Measurements from ENCODE around the gene SGSM2. TPM values are rescaled to one million over a fixed set of nuclear protein-coding genes. Genes with fewer than 3 reads are reported as not detected.

The SGSM2 gene
- total RNA-seq, 2 experiments from 2014 or later, result 65.9 to 67.8 TPM

DNA sequence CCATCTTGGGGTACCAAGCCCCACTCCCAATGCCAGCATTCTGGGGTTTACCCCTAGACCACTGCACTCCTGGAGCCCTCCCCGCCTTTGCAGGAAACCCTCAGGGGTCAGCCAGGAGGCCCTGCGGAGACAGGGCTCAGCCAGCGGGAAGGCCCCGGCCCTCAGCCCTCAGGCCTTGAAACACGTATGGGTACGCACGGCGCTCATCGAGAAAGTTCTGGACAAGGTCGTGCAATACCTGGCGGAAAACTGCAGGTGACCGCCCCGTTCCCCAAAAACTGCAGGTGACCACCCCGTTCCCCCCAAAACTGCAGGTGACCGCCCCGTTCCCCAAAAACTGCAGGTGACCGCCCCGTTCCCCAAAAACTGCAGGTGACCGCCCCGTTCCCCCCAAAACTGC lies 24.7 kb downstream of the SGSM2 start:
- Mint-ChIP-seq H3K4me3 (no peak overlapping the region), H3K36me3 (ENCODE audit: low read depth) (peaks cover 2% of the 10 kb centered on the region), H3K27me3 (ENCODE audit: low read depth) (no peaks in the 10 kb centered on the region), H3K9me3 (ENCODE audit: insufficient read depth) (no peaks in the 10 kb centered on the region), H3K4me1 (ENCODE audit: low read depth) (no peaks in the 10 kb centered on the region), H3K27ac (no peak overlapping the region)
- POLR2A ChIA-PET, result no interaction called here
- no peak for DNase-seq
- CTCF ChIA-PET, result interaction anchor here (1.9 kb wide), 2 partner anchors 20 to 24 kb away, joined by 4 to 7 read pairs; no protein-coding TSS in a partner anchor
- ATAC-seq, result no peak

DNA sequence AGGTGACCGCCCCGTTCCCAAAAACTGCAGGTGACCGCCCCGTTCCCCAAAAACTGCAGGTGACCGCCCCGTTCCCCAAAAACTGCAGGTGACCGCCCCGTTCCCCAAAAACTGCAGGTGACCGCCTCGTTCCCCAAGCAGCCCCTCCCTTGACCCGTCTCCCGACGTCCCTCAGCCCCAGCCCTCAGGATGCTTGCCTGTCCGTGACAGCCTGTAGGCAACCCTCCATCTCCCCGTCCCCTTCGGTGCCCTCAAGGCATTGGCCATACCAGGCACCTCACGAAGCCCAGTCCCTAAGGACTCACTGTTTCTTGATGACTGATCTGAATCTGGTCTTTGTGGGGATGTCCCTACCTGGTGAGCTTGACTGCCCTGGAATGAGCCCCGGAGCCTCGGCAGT lies 25.1 kb downstream of the SGSM2 start:
- Mint-ChIP-seq H3K9me3 (ENCODE audit: insufficient read depth) (no peaks in the 10 kb centered on the region), H3K27ac (no peak overlapping the region), H3K36me3 (ENCODE audit: low read depth) (peaks cover 2% of the 10 kb centered on the region), H3K4me3 (no peak overlapping the region), H3K4me1 (ENCODE audit: low read depth) (no peaks in the 10 kb centered on the region), H3K27me3 (ENCODE audit: low read depth) (no peaks in the 10 kb centered on the region)
- ChIA-PET CTCF (no interaction called here), POLR2A (no interaction called here)
- DNase-seq, result no peak
- no peak for ATAC-seq

DNA sequence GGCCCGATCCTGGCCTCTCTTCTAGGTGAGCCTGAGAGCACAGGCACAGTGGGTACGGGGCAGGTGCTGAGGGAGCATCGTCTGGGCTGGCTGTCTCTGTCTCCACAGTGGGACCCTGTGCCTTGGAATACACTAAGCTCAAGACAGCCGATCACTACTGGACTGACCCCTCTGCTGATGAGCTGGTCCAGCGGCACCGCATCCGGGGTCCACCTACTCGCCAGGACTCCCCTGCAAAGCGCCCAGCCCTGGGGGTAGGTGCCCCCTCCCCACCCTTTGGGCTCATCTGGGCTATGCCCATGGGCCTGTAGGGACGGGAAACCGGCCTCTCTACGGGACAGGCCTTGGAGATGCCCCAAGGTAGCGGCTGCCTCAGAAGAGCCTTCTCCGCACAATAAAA lies 25.6 kb downstream of the SGSM2 start:
- DNase-seq, result no peak
- Mint-ChIP-seq H3K4me1 (ENCODE audit: low read depth) (no peaks in the 10 kb centered on the region), H3K27ac (no peak overlapping the region), H3K36me3 (ENCODE audit: low read depth) (peaks cover 3% of the 10 kb centered on the region), H3K4me3 (no peak overlapping the region), H3K27me3 (ENCODE audit: low read depth) (no peaks in the 10 kb centered on the region), H3K9me3 (ENCODE audit: insufficient read depth) (no peaks in the 10 kb centered on the region)
- ChIA-PET POLR2A (no interaction called here), CTCF (no interaction called here)
- no peak for ATAC-seq

DNA sequence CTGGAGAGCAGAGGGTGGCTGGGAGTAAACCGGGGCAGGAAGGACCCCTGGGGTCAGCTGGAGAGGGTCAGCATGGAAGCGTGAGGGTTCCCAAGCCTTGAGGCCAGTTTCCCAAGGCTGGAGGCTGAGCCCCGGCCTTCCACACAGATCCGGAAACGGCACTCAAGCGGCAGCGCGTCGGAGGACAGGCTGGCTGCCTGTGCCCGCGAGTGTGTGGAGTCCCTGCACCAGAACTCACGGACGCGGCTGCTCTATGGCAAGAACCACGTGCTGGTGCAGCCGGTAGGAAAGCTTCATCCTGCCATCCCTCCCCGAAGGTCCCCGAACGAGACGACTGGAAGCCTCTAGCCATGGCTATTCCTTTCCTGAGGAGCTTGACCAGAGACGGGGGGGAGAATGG lies 26.0 kb downstream of the SGSM2 start:
- ChIA-PET POLR2A (no interaction called here), CTCF (no interaction called here)
- Mint-ChIP-seq H3K4me1 (ENCODE audit: low read depth) (no peaks in the 10 kb centered on the region), H3K36me3 (ENCODE audit: low read depth) (peaks cover 4% of the 10 kb centered on the region), H3K27me3 (ENCODE audit: low read depth) (no peaks in the 10 kb centered on the region), H3K9me3 (ENCODE audit: insufficient read depth) (no peaks in the 10 kb centered on the region), H3K4me3 (no peak overlapping the region), H3K27ac (no peak overlapping the region)
- DNase-seq, result no peak
- no peak for ATAC-seq

DNA sequence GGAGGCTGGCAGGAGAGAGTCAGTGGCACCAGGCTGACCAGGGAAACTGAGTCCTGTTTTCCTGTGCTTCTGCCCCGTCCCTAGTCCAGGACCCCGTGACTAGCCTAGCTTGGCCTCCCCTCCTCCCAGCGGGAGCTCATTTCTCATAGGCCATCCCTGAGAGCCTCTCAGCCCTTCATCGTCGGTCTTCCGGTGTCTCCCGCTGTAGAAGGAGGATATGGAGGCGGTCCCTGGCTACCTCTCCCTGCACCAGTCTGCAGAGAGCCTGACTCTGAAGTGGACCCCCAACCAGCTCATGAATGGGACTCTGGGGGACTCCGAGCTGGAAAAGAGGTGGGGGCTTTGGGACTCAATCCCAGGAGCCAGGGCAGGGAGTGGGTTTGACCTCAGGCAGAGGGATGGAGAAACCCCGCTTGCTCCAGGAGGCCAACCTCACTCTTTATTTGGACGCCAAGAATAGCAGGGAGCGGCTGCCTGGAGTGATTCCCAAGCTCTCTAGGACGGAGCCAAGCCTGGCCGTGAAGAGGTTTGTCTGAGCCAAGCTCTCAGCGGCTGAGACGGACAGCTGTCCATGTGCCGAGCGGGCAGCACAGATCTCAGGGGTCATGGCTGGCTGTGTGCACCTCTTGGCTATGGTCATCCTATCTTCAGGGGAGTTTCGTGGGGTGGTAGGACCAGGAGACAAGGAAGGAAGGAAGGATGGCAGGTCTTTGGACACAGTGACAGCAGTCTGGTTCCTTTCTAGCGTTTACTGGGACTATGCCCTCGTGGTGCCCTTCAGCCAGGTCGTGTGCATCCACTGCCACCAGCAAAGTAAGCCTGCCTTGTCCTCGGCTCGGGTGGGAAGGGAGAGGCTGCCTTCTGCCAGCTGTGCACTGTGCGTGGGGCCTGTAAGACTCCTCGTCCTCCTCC lies 26.8 kb downstream of the SGSM2 start:
- ChIA-PET POLR2A (no interaction called here), CTCF (no interaction called here)
- Mint-ChIP-seq H3K9me3 (ENCODE audit: insufficient read depth) (no peaks in the 10 kb centered on the region), H3K4me3 (no peak overlapping the region), H3K4me1 (ENCODE audit: low read depth) (no peaks in the 10 kb centered on the region), H3K27ac (no peak overlapping the region), H3K27me3 (ENCODE audit: low read depth) (no peaks in the 10 kb centered on the region), H3K36me3 (ENCODE audit: low read depth) (peaks cover 4% of the 10 kb centered on the region)
- ATAC-seq (no peak), DNase-seq (no peak)

DNA sequence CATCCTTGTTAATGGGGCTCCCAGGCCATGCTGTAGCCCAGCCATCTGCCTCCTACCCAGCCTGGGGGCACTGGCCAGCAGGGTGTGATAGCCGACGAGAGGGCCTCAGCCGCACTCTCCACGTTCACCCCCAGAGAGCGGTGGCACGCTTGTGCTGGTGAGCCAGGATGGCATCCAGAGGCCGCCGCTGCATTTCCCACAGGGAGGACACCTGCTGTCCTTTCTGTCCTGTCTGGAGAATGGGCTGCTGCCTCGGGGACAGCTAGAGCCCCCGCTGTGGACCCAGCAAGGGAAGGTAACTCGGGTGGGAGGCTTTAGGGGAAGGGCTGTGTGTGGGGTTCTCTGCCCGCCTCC lies 27.4 kb downstream of the SGSM2 start:
- DNase-seq (no peak), ATAC-seq (no peak)
- ChIA-PET POLR2A (no interaction called here), CTCF (no interaction called here)
- H3K4me1 Mint-ChIP-seq (ENCODE audit: low read depth), result no peaks in the 10 kb centered on the region
- no peak overlapping the region for H3K4me3 Mint-ChIP-seq
- H3K27me3 Mint-ChIP-seq (ENCODE audit: low read depth), result no peaks in the 10 kb centered on the region
- no peak overlapping the region for H3K27ac Mint-ChIP-seq
- H3K36me3 Mint-ChIP-seq (ENCODE audit: low read depth), result peaks cover 4% of the 10 kb centered on the region
- no peaks in the 10 kb centered on the region for H3K9me3 Mint-ChIP-seq (ENCODE audit: insufficient read depth)

DNA sequence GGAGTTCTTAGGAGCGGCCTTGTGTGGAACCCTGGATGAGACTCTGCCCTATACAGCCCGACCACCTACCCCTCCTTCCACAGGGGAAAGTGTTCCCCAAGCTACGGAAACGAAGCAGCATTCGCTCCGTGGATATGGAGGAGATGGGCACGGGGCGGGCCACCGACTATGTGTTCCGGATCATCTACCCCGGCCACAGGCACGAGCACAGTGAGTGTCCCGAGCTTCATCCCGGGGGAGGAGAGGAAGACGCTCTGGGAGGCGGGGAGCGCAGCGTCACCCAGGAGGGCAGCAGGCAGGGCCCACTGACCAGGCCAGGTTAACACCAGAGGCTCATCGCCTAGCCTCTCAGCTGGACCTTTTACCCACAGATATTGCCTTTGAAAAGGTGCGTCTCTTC lies 27.8 kb downstream of the SGSM2 start:
- no peaks in the 10 kb centered on the region for H3K4me1 Mint-ChIP-seq (ENCODE audit: low read depth)

DNA sequence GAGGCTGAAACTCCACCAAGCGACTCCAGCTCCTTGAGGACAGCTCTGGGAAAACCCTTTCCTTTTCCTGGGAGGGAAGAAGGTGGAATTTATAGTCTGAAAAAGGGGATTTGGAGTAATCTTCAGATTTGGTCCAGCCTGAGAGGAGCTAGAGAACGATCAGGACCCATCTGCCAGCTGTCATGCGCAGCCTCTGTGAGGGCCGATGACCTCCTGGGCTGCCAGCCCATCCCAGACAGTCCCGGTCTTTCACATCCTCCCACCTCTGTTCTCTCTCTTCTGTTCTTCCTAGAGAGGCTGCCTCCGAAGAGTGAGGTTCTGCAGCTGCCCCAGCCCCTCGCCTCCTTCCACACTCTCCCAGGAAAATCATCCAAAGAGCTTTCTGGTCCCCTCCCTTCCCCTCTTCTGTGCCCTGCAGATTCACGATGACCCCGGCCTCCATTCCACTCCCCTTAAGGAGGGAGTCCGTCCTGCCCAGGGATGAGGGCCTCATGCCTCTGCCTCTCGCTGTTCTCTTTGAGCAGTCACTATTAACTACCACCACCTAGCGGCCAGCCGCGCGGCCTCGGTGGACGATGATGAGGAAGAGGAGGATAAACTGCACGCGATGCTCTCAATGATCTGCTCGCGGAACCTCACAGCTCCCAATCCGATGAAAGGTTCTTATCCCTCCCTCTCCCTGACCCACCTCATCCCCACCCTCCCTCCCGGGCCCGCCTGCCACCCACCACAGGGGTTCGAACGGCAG lies 29.6 kb downstream of the SGSM2 start:
- Mint-ChIP-seq H3K4me3 (no peak overlapping the region), H3K36me3 (ENCODE audit: low read depth) (peaks cover 8% of the 10 kb centered on the region), H3K9me3 (ENCODE audit: insufficient read depth) (no peaks in the 10 kb centered on the region), H3K27ac (no peak overlapping the region), H3K4me1 (ENCODE audit: low read depth) (no peaks in the 10 kb centered on the region), H3K27me3 (ENCODE audit: low read depth) (no peaks in the 10 kb centered on the region)
- DNase-seq (no peak), ATAC-seq (no peak)
- CTCF ChIA-PET, result interaction anchor here (1.1 to 1.2 kb wide), 3 partner anchors 14 to 49 kb away, joined by 3 to 4 read pairs (median 4); no protein-coding TSS in a partner anchor
- POLR2A ChIA-PET, result no interaction called here

More for the DNA sequence above, 27.8 kb downstream of the SGSM2 start:
- H3K27ac Mint-ChIP-seq, result no peak overlapping the region
- ChIA-PET CTCF (no interaction called here), POLR2A (no interaction called here)
- no peak for ATAC-seq
- peaks cover 4% of the 10 kb centered on the region for H3K36me3 Mint-ChIP-seq (ENCODE audit: low read depth)
- H3K4me3 Mint-ChIP-seq, result no peak overlapping the region
- H3K9me3 Mint-ChIP-seq (ENCODE audit: insufficient read depth), result no peaks in the 10 kb centered on the region
- H3K27me3 Mint-ChIP-seq (ENCODE audit: low read depth), result no peaks in the 10 kb centered on the region
- no peak for DNase-seq

DNA sequence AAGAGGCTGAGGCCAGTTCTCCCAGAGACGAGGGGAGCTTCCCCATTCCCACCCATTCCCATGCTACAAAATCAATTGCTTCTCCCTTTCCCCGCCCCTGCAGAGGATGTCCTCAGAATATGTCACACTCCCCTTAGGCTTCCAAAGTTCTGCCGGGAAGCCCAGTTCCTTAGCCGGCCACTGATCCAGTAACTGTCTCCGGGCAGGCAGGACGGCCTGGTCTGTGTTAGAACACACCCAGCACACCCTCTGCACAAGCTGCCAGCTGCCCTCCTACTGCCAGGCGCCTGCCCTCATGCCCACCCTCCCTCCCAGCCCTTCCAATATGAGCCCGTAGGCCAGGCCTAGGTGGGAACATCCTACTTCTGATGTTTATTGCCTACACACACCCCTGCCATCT lies 31.1 kb downstream of the SGSM2 start:
- no peaks in the 10 kb centered on the region for H3K4me1 Mint-ChIP-seq (ENCODE audit: low read depth)
- no peak overlapping the region for H3K4me3 Mint-ChIP-seq
- H3K9me3 Mint-ChIP-seq (ENCODE audit: insufficient read depth), result no peaks in the 10 kb centered on the region
- peaks cover 6% of the 10 kb centered on the region for H3K36me3 Mint-ChIP-seq (ENCODE audit: low read depth)
- no peak for DNase-seq
- no peak overlapping the region for H3K27ac Mint-ChIP-seq
- no peak for ATAC-seq
- CTCF ChIA-PET, result interaction anchor here (1.7 to 4.3 kb wide), 2 partner anchors 15 to 48 kb away, joined by 6 to 27 read pairs; no protein-coding TSS in a partner anchor
- POLR2A ChIA-PET, result no interaction called here
- no peaks in the 10 kb centered on the region for H3K27me3 Mint-ChIP-seq (ENCODE audit: low read depth)

DNA sequence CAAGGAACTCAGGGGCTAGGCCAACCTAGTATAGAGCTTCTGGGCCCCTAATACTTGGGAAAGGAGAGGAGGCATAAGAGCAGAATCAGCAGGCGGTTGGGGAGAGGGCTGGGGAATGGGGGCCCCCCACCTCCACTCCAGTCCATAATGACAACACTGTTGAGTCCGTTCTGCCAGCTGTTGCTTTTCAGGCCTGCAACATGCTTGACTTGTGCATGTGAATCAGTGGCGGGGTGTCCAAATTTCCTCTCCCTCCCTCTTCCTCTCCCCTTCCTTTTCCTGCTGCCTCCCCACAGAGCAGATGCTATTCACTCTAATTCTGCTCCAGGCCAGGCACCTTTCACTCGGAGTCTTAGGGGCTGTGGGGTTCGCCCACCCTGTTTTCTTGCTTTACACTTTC lies 31.7 kb downstream of the SGSM2 start:
- POLR2A ChIA-PET, result interaction anchor here (0.6 kb wide), 1 partner anchor 87 kb away, joined by 3 read pairs; no protein-coding TSS in a partner anchor
- Mint-ChIP-seq H3K4me3 (no peak overlapping the region), H3K36me3 (ENCODE audit: low read depth) (peaks cover 6% of the 10 kb centered on the region), H3K9me3 (ENCODE audit: insufficient read depth) (no peaks in the 10 kb centered on the region), H3K4me1 (ENCODE audit: low read depth) (no peaks in the 10 kb centered on the region), H3K27ac (no peak overlapping the region), H3K27me3 (ENCODE audit: low read depth) (no peaks in the 10 kb centered on the region)
- no peak for ATAC-seq
- CTCF ChIA-PET, result interaction anchor here (1.1 to 4.3 kb wide), 3 partner anchors 8 to 47 kb away, joined by 3 to 27 read pairs (median 6); no protein-coding TSS in a partner anchor
- no peak for DNase-seq

DNA sequence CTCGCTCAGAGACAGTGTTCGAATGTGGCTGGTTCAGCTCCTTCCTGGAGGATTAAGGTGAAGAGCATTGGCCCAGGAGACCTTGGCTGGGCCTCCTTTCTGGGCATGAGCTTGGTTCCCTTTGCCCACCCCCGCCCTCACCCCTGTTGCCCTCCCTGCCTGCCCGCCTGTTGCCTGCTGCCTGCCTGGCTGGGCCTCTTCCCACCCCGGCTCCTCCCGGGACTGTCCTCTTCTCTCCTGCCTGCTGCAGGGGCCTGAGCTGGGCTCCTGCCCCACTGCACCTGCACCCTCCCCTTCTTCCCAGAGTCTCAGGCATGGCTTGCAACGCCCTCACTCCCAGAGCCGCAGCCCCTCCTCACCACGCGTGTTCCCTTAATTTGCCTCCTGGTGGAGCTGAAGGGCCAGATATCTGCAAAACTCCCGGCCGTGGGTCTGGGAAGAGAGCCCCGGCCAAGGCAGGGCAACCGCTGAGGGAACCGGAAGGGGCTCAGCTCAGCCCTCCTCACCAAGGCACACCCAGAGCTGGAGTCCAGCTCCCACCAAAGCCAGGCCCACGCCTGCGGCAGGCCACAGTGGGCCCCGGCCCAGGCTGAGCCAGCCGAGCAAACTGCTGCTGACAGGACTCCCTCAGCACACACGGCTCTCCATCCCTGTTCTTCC lies 32.4 kb downstream of the SGSM2 start:
- Mint-ChIP-seq H3K4me1 (ENCODE audit: low read depth) (no peaks in the 10 kb centered on the region), H3K36me3 (ENCODE audit: low read depth) (peaks cover 6% of the 10 kb centered on the region), H3K27ac (no peak overlapping the region), H3K9me3 (ENCODE audit: insufficient read depth) (no peaks in the 10 kb centered on the region), H3K4me3 (no peak overlapping the region), H3K27me3 (ENCODE audit: low read depth) (no peaks in the 10 kb centered on the region)
- POLR2A ChIA-PET, result interaction anchor here (0.6 to 1.0 kb wide), 3 partner anchors 16 to 88 kb away, joined by 3 to 4 read pairs (median 3); no protein-coding TSS in a partner anchor
- DNase-seq (no peak), ATAC-seq (no peak)
- CTCF ChIA-PET, result interaction anchor here (1.1 to 4.3 kb wide), 5 partner anchors 9 to 46 kb away, joined by 3 to 27 read pairs (median 4); no protein-coding TSS in a partner anchor

All from activated CD8-positive, alpha-beta T cell treated with anti-CD3 and anti-CD28 coated beads, Interleukin-2, amount 10 ng/mL, durations not matched to agents 7 days and 5 days (primary cell).